Measurements from ENCODE around the gene LUM. TPM values are rescaled to one million over a fixed set of nuclear protein-coding genes. Genes with fewer than 3 reads are reported as not detected.

Gene LUM
- total RNA-seq, 2 donors from 2014 or later: 130 to 196 TPM

DNA sequence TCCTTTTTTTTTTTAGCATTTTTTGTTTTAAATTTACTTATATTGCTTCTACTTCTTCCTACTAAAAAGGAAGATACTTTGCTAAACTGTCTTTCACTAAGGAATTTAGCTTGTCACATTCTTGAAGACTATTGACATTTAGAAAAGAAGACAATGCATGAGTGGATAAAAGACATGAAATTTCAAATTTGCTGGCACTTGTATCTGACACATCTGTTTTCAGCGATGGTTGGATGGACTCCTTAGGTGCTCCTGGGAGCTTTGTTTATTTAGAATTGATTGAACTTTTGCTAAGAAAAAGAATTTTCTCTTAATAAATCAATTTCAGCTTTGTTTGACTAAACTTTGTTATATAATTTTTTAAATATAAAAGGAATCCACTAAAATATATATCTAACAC lies 50.2 kb downstream of the LUM start:
- Histone ChIP-seq H3K36me3 (no peaks in the 10 kb centered on the region), H3K27me3 (no peaks in the 10 kb centered on the region), H3K27ac (no peak overlapping the region), H3K9me3 (no peaks in the 10 kb centered on the region), H3K4me3 (no peak overlapping the region), H3K4me1 (no peaks in the 10 kb centered on the region)
- TF ChIP-seq, protein P1, sequence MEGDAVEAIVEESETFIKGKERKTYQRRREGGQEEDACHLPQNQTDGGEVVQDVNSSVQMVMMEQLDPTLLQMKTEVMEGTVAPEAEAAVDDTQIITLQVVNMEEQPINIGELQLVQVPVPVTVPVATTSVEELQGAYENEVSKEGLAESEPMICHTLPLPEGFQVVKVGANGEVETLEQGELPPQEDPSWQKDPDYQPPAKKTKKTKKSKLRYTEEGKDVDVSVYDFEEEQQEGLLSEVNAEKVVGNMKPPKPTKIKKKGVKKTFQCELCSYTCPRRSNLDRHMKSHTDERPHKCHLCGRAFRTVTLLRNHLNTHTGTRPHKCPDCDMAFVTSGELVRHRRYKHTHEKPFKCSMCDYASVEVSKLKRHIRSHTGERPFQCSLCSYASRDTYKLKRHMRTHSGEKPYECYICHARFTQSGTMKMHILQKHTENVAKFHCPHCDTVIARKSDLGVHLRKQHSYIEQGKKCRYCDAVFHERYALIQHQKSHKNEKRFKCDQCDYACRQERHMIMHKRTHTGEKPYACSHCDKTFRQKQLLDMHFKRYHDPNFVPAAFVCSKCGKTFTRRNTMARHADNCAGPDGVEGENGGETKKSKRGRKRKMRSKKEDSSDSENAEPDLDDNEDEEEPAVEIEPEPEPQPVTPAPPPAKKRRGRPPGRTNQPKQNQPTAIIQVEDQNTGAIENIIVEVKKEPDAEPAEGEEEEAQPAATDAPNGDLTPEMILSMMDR (IDR thresholded peaks at IDR 0.05): no peak
- DNase-seq (ENCODE audit: low spot score): no peak

DNA sequence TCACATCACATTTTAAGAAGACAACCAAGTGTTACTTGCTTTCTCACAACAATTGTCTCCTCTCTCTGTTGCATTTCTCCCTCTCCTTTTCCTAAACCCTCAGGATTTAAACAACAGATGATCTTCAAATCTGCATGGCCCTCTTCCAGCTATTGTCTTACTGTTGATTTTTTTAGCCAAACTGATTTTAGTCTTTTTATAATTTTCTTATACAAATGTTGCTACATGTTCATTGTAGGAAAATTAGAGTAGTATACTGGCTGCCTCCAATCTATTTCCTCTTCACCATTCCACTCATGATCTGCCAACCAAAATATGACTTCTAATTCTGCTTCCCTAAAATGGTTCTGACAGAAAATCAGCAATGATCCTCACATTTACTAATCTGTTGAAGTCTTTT lies 52.1 kb downstream of the LUM start:
- Histone ChIP-seq H3K36me3 (no peaks in the 10 kb centered on the region), H3K9me3 (no peaks in the 10 kb centered on the region), H3K27me3 (no peaks in the 10 kb centered on the region), H3K27ac (no peak overlapping the region), H3K4me1 (no peaks in the 10 kb centered on the region), H3K4me3 (no peak overlapping the region)
- TF ChIP-seq, protein P1 (IDR thresholded peaks at IDR 0.05): no peak
- DNase-seq (ENCODE audit: low spot score): no peak

DNA sequence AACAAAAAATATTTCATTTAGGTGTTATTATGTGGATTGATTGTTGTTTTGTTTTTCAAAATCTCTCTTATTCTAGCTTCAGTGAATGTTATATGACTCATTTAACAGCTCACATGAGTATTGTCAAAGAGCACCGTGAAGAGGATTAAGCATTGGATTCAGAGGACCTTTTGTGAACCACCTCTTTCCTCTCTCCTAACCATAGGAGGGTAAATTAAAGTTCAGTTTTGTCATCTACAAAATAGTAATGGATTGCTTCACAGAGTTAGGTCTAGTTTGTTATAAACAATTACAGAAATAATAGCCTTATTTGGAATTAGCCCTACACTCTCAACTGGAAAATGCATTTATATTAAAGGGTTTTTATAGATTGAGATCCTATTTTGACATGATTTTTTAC lies 52.5 kb downstream of the LUM start:
- Histone ChIP-seq H3K36me3 (no peaks in the 10 kb centered on the region), H3K9me3 (no peaks in the 10 kb centered on the region), H3K4me1 (peaks cover 0 to under 1% of the 10 kb centered on the region in 2 donors), H3K4me3 (no peak overlapping the region), H3K27me3 (no peaks in the 10 kb centered on the region), H3K27ac (no peak overlapping the region)
- no peak for DNase-seq (ENCODE audit: low spot score)
- TF ChIP-seq, protein P1 (IDR thresholded peaks at IDR 0.05): no peak

DNA sequence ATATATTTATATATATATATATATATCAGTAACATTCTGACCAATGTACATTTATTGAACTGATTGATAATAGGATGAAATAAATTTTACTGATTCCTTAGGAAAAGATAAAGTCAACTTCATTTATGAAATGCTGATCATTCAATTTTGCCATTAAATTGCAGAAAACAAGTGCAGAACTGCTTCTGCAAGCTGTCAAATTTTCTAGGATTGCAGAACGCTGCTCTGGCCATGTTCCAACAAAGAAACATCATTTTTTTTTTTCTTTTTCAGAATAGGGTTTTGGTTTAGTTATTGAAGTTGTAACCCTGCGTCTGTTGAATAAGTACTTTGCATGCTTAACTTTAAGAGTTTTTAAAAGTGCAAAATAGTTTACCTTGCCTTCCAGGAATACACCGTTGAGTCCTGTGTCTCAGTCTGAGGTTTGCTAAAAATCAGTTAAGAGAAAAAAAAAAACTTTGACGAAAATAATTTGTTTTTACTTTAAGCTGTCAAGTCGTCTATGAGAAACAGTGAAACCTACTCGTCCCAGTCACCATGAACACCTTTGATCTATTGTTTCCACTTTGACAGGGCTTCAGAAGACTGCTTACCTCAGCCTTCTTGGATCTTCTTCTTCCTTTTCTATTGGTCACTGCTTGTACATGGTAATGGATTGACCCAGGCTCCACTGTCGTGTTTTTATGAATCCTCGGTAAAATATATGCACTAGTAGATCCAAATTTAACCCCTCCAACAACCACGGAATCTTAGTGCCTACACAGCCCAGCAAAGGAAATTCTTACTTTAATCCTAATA lies 53.7 kb downstream of the LUM start, which contains the start of gene KERA:
Gene KERA (minus strand): TSS at position 657 of the 798 bp plus-strand sequence. CDS start 1,743 bp downstream, outside the sequence.
- Histone ChIP-seq H3K9me3 (no peaks in the 10 kb centered on the region), H3K27me3 (no peaks in the 10 kb centered on the region), H3K27ac (no peak within 1 kb of the TSS), H3K36me3 (no peaks in the 10 kb centered on the region), H3K4me3 (no peak within 1 kb of the TSS), H3K4me1 (peaks cover 0 to 3% of the 10 kb centered on the region in 2 donors)
- no peak for DNase-seq (ENCODE audit: low spot score)
- TF ChIP-seq, protein P1 (IDR thresholded peaks at IDR 0.05): no peak

DNA sequence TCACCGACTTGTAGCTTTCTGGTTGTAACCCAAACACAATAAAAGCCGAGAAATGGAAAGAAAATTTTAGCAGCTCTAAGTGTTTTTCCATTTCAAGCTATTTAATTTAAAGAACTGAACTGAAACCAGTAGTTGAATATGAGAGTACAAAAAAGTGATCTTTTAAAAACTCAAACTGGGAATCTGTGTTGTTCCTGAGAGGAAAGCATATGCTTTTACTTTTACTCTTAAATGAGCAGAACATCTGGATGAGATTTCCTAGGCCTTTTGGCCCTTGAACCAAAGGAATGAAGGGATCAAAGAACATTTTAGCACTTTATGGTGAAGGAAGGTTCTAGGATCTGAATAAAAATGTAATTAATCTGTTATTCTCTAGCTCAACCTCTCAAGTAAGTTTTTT lies 54.8 kb downstream of the LUM start:
- no peak for DNase-seq (ENCODE audit: low spot score)
- Histone ChIP-seq H3K27me3 (no peaks in the 10 kb centered on the region), H3K4me3 (no peak overlapping the region), H3K27ac (no peak overlapping the region), H3K9me3 (no peaks in the 10 kb centered on the region), H3K36me3 (no peaks in the 10 kb centered on the region), H3K4me1 (peaks cover 0 to 3% of the 10 kb centered on the region in 2 donors)
- TF ChIP-seq, protein P1 (IDR thresholded peaks at IDR 0.05): no peak

Data from right atrium auricular region (tissue), 2 donors.